ENCODE results near the gene RHOF.

- no peak for TF ChIP-seq CTCF (IDR thresholded peaks at IDR 0.05)
- no peak for TF ChIP-seq POLR2A (IDR thresholded peaks at IDR 0.05)
- TF ChIP-seq EP300 (IDR thresholded peaks at IDR 0.05) = no peak
Observed at GRCh38 chr12:121819212-121819949, 25.9 kb upstream of the RHOF start.

Data from gastroesophageal sphincter (tissue), 3 donors.